ENCODE measurements around the gene AP5M1. TPM values are rescaled to one million over a fixed set of nuclear protein-coding genes. Genes with fewer than 3 reads are reported as not detected.

AP5M1 gene
- total and polyA plus RNA-seq, 2 of the 13 experiments (the other 11 are each of a cell fraction or from before 2014, with no cell fraction given): 14.8 to 35.0 TPM

DNA sequence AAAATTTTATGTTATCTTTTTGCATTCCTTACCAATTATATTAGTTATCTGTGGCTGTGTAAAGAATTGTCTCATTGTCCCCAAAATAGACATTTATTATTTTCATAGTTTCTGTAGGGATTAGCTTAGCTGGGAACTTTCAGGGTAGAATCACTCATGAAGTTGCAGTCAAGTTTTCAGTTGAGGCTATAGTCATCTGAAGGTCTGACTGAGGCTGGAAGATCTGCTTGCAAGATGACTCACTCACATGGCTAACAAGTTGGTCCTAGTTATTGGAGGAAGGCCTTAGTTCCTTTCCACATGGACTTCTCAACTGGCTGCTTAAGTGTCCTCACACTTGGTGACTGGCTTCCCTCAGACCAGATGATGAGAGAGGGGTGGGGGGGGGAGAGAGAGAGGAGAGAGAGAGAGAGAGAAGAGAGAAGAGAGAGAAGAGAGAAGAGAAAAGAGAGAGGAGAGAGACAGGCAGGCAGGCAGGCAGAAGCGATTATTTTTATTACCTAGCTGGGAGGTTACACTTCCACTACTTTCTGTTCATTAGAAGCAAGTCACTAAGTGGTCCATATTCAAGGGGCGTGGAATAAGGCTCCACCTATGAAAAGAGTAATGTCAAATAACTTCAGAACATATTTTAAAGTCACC is 6.4 kb downstream of the AP5M1 start:
- peaks cover 37% of the 10 kb centered on the region for H3K4me1 ChIP-seq (ENCODE audit: insufficient read depth, low read length)
- no peak overlapping the region for H3K4me2 ChIP-seq (ENCODE audit: low read depth, low read length)
- ChIA-PET CTCF (ENCODE audit: low intra/inter-chr PET ratio, low total read pairs) (no interaction called here), POLR2A (no interaction called here)
- in situ Hi-C loops (cut with HindIII; ENCODE audit: extremely low pct_ligation_motif_present, low pct_unique_long_range_greater_than_20kb): no loop called here
- no peak for TF ChIP-seq HHEX (CRISPR knock-in tag; IDR thresholded peaks at IDR 0.05)
- TF ChIP-seq ARNT (IDR thresholded peaks at IDR 0.05): no peak
- TF ChIP-seq, protein P1, sequence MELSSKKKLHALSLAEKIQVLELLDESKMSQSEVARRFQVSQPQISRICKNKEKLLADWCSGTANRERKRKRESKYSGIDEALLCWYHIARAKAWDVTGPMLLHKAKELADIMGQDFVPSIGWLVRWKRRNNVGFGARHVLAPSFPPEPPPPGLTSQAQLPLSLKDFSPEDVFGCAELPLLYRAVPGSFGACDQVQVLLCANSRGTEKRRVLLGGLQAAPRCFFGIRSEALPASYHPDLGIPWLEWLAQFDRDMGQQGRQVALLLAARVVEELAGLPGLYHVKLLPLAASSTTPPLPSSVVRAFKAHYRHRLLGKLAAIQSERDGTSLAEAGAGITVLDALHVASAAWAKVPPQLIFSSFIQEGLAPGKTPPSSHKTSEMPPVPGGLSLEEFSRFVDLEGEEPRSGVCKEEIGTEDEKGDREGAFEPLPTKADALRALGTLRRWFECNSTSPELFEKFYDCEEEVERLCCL (CRISPR knock-in tag; IDR thresholded peaks at IDR 0.05; ENCODE audit: borderline replicate concordance): no peak
- TF ChIP-seq HOXA7 (CRISPR knock-in tag; IDR thresholded peaks at IDR 0.05): no peak
- TF ChIP-seq ZNF557 (CRISPR knock-in tag; IDR thresholded peaks at IDR 0.05): no peak
- no peak for TF ChIP-seq HNRNPUL1 (IDR thresholded peaks at IDR 0.05; ENCODE audit: low read depth, low read length)
- TF ChIP-seq CCDC6 (CRISPR knock-in tag; IDR thresholded peaks at IDR 0.05): no peak
- TF ChIP-seq, protein P2, sequence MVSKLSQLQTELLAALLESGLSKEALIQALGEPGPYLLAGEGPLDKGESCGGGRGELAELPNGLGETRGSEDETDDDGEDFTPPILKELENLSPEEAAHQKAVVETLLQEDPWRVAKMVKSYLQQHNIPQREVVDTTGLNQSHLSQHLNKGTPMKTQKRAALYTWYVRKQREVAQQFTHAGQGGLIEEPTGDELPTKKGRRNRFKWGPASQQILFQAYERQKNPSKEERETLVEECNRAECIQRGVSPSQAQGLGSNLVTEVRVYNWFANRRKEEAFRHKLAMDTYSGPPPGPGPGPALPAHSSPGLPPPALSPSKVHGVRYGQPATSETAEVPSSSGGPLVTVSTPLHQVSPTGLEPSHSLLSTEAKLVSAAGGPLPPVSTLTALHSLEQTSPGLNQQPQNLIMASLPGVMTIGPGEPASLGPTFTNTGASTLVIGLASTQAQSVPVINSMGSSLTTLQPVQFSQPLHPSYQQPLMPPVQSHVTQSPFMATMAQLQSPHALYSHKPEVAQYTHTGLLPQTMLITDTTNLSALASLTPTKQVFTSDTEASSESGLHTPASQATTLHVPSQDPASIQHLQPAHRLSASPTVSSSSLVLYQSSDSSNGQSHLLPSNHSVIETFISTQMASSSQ (IDR thresholded peaks at IDR 0.05; ENCODE audit: low read depth): no peak
- TF ChIP-seq, protein P2 (CRISPR knock-in tag; IDR thresholded peaks at IDR 0.05; ENCODE audit: borderline replicate concordance): no peak
- TF ChIP-seq BORCS8-MEF2B (CRISPR knock-in tag; IDR thresholded peaks at IDR 0.05): no peak
- TF ChIP-seq, protein P3, sequence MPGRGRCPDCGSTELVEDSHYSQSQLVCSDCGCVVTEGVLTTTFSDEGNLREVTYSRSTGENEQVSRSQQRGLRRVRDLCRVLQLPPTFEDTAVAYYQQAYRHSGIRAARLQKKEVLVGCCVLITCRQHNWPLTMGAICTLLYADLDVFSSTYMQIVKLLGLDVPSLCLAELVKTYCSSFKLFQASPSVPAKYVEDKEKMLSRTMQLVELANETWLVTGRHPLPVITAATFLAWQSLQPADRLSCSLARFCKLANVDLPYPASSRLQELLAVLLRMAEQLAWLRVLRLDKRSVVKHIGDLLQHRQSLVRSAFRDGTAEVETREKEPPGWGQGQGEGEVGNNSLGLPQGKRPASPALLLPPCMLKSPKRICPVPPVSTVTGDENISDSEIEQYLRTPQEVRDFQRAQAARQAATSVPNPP (CRISPR knock-in tag; IDR thresholded peaks at IDR 0.05): no peak
- TF ChIP-seq, protein P4, sequence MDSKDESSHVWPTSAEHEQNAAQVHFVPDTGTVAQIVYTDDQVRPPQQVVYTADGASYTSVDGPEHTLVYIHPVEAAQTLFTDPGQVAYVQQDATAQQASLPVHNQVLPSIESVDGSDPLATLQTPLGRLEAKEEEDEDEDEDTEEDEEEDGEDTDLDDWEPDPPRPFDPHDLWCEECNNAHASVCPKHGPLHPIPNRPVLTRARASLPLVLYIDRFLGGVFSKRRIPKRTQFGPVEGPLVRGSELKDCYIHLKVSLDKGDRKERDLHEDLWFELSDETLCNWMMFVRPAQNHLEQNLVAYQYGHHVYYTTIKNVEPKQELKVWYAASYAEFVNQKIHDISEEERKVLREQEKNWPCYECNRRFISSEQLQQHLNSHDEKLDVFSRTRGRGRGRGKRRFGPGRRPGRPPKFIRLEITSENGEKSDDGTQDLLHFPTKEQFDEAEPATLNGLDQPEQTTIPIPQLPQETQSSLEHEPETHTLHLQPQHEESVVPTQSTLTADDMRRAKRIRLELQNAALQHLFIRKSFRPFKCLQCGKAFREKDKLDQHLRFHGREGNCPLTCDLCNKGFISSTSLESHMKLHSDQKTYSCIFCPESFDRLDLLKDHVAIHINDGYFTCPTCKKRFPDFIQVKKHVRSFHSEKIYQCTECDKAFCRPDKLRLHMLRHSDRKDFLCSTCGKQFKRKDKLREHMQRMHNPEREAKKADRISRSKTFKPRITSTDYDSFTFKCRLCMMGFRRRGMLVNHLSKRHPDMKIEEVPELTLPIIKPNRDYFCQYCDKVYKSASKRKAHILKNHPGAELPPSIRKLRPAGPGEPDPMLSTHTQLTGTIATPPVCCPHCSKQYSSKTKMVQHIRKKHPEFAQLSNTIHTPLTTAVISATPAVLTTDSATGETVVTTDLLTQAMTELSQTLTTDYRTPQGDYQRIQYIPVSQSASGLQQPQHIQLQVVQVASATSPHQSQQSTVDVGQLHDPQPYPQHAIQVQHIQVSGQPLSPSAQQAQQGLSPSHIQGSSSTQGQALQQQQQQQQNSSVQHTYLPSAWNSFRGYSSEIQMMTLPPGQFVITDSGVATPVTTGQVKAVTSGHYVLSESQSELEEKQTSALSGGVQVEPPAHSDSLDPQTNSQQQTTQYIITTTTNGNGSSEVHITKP (CRISPR knock-in tag; IDR thresholded peaks at IDR 0.05; ENCODE audit: low read depth): no peak
- no peak overlapping the region for H2AFZ ChIP-seq (ENCODE audit: low read length)
- H3K27me3 ChIP-seq (ENCODE audit: control insufficient read depth in 1 of 2, insufficient read depth in 2 of 2, low read length in 2 of 2): no peaks in the 10 kb centered on the region; a peak in 1 of 5 replicates
- H4K20me1 ChIP-seq (ENCODE audit: insufficient read depth, low read length): peaks cover 9% of the 10 kb centered on the region; the same call in 1 of the 2 replicates
- no peak overlapping the region for H3K27ac ChIP-seq (ENCODE audit: extremely low read length, insufficient read depth, low read length)
- H3K36me3 ChIP-seq (replicated peaks in 1 of 2; ENCODE audit: control insufficient read depth in 1 of 2, insufficient read depth in 2 of 2, low read length in 2 of 2): peaks cover 2 to 16% of the 10 kb centered on the region in 2 experiments
- H3K79me2 ChIP-seq (ENCODE audit: insufficient read depth, low read length): peaks cover 50% of the 10 kb centered on the region
- intact Hi-C loops (cut with micrococcal nuclease; ENCODE audit: unreplicated experiment): no loop called here
- 92% methylated on average over 2 of the region's 2 CpGs for WGBS (ENCODE audit: low lambda C conversion rate)
- H3K9me3 ChIP-seq (ENCODE audit: low read length): no peaks in the 10 kb centered on the region
- no peak for DNase-seq (ENCODE audit: low spot score)
- FAIRE-seq: no peak
- no peak for ATAC-seq
- H3K9ac ChIP-seq (ENCODE audit: insufficient read depth, low read depth, low read length): no peak overlapping the region
- no TSS peak for BruUV-seq (replicated peaks)
- no peak overlapping the region for H3K4me3 ChIP-seq (replicated peaks in 1 of 3; ENCODE audit: insufficient read depth in 1 of 3, low read depth in 2 of 3, low read length in 3 of 3)
